Measurements from ENCODE around the gene GPR17.

Gene GPR17

GRCh38 chr2:127640082-127641072, 5.6 kb upstream of the GPR17 start:
- Histone ChIP-seq H3K9me3 (ENCODE audit: control insufficient read depth in 1 of 2, low read length in 2 of 2) (no peaks in the 10 kb centered on the region), H3K4me1 (ENCODE audit: control insufficient read depth in 1 of 2, insufficient read depth in 2 of 2, low read length in 2 of 2) (peaks cover 5 to 60% of the 10 kb centered on the region in 2 donors), H3K27ac (ENCODE audit: low read length) (no peak overlapping the region), H3K36me3 (ENCODE audit: control insufficient read depth in 1 of 2, insufficient read depth in 2 of 2, low read length in 2 of 2) (peaks cover 4 to 27% of the 10 kb centered on the region in 2 donors), H3K4me3 (ENCODE audit: low read depth in 1 of 2, low read length in 2 of 2) (no peak overlapping the region), H3K27me3 (ENCODE audit: low read depth, low read length) (no peaks in the 10 kb centered on the region)

- Histone ChIP-seq H3K27ac (ENCODE audit: low read length) (no peak overlapping the region), H3K9me3 (ENCODE audit: control insufficient read depth in 1 of 2, low read length in 2 of 2) (no peaks in the 10 kb centered on the region), H3K27me3 (ENCODE audit: low read depth, low read length) (no peaks in the 10 kb centered on the region), H3K36me3 (ENCODE audit: control insufficient read depth in 1 of 2, insufficient read depth in 2 of 2, low read length in 2 of 2) (peaks cover 4 to 27% of the 10 kb centered on the region in 2 donors), H3K4me1 (ENCODE audit: control insufficient read depth in 1 of 2, insufficient read depth in 2 of 2, low read length in 2 of 2) (peaks cover 5 to 63% of the 10 kb centered on the region in 2 donors), H3K4me3 (ENCODE audit: low read depth in 1 of 2, low read length in 2 of 2) (no peak overlapping the region)
Measured at GRCh38 chr2:127641133-127641532, 4.8 kb upstream of the GPR17 start.

GRCh38 chr2:127641846-127642507, 4.0 kb upstream of the GPR17 start:
- no peak overlapping the region for H3K4me3 ChIP-seq (ENCODE audit: low read depth in 1 of 2, low read length in 2 of 2)
- H3K36me3 ChIP-seq (ENCODE audit: control insufficient read depth in 1 of 2, insufficient read depth in 2 of 2, low read length in 2 of 2), result peaks cover 4 to 27% of the 10 kb centered on the region in 2 donors
- H3K9me3 ChIP-seq (ENCODE audit: control insufficient read depth in 1 of 2, low read length in 2 of 2), result no peaks in the 10 kb centered on the region
- H3K27ac ChIP-seq (ENCODE audit: low read length), result no peak overlapping the region
- no peaks in the 10 kb centered on the region for H3K27me3 ChIP-seq (ENCODE audit: low read depth, low read length)
- H3K4me1 ChIP-seq (ENCODE audit: control insufficient read depth in 1 of 2, insufficient read depth in 2 of 2, low read length in 2 of 2), result peaks cover 5 to 69% of the 10 kb centered on the region in 2 donors

GRCh38 chr2:127642706-127643438, 3.1 kb upstream of the GPR17 start:
- H3K9me3 ChIP-seq (ENCODE audit: control insufficient read depth in 1 of 2, low read length in 2 of 2), result no peaks in the 10 kb centered on the region
- H3K36me3 ChIP-seq (ENCODE audit: control insufficient read depth in 1 of 2, insufficient read depth in 2 of 2, low read length in 2 of 2), result peaks cover 4 to 27% of the 10 kb centered on the region in 2 donors
- no peaks in the 10 kb centered on the region for H3K27me3 ChIP-seq (ENCODE audit: low read depth, low read length)
- H3K4me1 ChIP-seq (ENCODE audit: control insufficient read depth in 1 of 2, insufficient read depth in 2 of 2, low read length in 2 of 2), result peaks cover 2 to 69% of the 10 kb centered on the region in 2 donors
- no peak overlapping the region for H3K4me3 ChIP-seq (ENCODE audit: low read depth in 1 of 2, low read length in 2 of 2)
- H3K27ac ChIP-seq (ENCODE audit: low read length), result no peak overlapping the region

- Histone ChIP-seq H3K36me3 (ENCODE audit: control insufficient read depth in 1 of 2, insufficient read depth in 2 of 2, low read length in 2 of 2) (peaks cover 4 to 26% of the 10 kb centered on the region in 2 donors), H3K4me1 (ENCODE audit: control insufficient read depth in 1 of 2, insufficient read depth in 2 of 2, low read length in 2 of 2) (peaks cover 0 to 69% of the 10 kb centered on the region in 2 donors), H3K9me3 (ENCODE audit: control insufficient read depth in 1 of 2, low read length in 2 of 2) (no peaks in the 10 kb centered on the region), H3K4me3 (ENCODE audit: low read depth in 1 of 2, low read length in 2 of 2) (no peak overlapping the region), H3K27me3 (ENCODE audit: low read depth, low read length) (no peaks in the 10 kb centered on the region), H3K27ac (ENCODE audit: low read length) (no peak overlapping the region)
Measured at GRCh38 chr2:127643439-127644065, 2.4 kb upstream of the GPR17 start.

- no peaks in the 10 kb centered on the region for H3K9me3 ChIP-seq (ENCODE audit: control insufficient read depth in 1 of 2, low read length in 2 of 2)
- H3K27ac ChIP-seq (ENCODE audit: low read length), result no peak overlapping the region
- peaks cover 4 to 18% of the 10 kb centered on the region in 2 donors for H3K36me3 ChIP-seq (ENCODE audit: control insufficient read depth in 1 of 2, insufficient read depth in 2 of 2, low read length in 2 of 2)
- no peak overlapping the region for H3K4me3 ChIP-seq (ENCODE audit: low read depth in 1 of 2, low read length in 2 of 2)
- peaks cover 1 to 70% of the 10 kb centered on the region in 2 donors for H3K4me1 ChIP-seq (ENCODE audit: control insufficient read depth in 1 of 2, insufficient read depth in 2 of 2, low read length in 2 of 2)
- H3K27me3 ChIP-seq (ENCODE audit: low read depth, low read length), result no peaks in the 10 kb centered on the region
Measured at GRCh38 chr2:127644066-127645025, 1.6 kb upstream of the GPR17 start.

GRCh38 chr2:127645026-127645394, 943 bp upstream of the GPR17 start:
- no peak overlapping the region for H3K27ac ChIP-seq (ENCODE audit: low read length)

GRCh38 chr2:127646487-127647241, 711 bp downstream of the GPR17 start:
- Histone ChIP-seq H3K4me1 (ENCODE audit: control insufficient read depth in 1 of 2, insufficient read depth in 2 of 2, low read length in 2 of 2) (peaks cover 9 to 85% of the 10 kb centered on the region in 2 donors), H3K27me3 (ENCODE audit: low read depth, low read length) (no peaks in the 10 kb centered on the region), H3K9me3 (ENCODE audit: control insufficient read depth in 1 of 2, low read length in 2 of 2) (no peaks in the 10 kb centered on the region), H3K4me3 (ENCODE audit: low read depth in 1 of 2, low read length in 2 of 2) (no peak overlapping the region), H3K36me3 (ENCODE audit: control insufficient read depth in 1 of 2, insufficient read depth in 2 of 2, low read length in 2 of 2) (peaks cover 0 to 3% of the 10 kb centered on the region in 2 donors), H3K27ac (ENCODE audit: low read length) (no peak overlapping the region)

More at GRCh38 chr2:127645026-127645394, 943 bp upstream of the GPR17 start:
- Histone ChIP-seq H3K36me3 (ENCODE audit: control insufficient read depth in 1 of 2, insufficient read depth in 2 of 2, low read length in 2 of 2) (peaks cover 0 to 11% of the 10 kb centered on the region in 2 donors), H3K4me1 (ENCODE audit: control insufficient read depth in 1 of 2, insufficient read depth in 2 of 2, low read length in 2 of 2) (peaks cover 7 to 76% of the 10 kb centered on the region in 2 donors), H3K9me3 (ENCODE audit: control insufficient read depth in 1 of 2, low read length in 2 of 2) (no peaks in the 10 kb centered on the region), H3K4me3 (ENCODE audit: low read depth in 1 of 2, low read length in 2 of 2) (no peak overlapping the region), H3K27me3 (ENCODE audit: low read depth, low read length) (no peaks in the 10 kb centered on the region)

GRCh38 chr2:127647242-127648190, 1.6 kb downstream of the GPR17 start:
- Histone ChIP-seq H3K4me3 (ENCODE audit: low read depth in 1 of 2, low read length in 2 of 2) (no peak overlapping the region), H3K27me3 (ENCODE audit: low read depth, low read length) (no peaks in the 10 kb centered on the region), H3K27ac (ENCODE audit: low read length) (no peak overlapping the region), H3K4me1 (ENCODE audit: control insufficient read depth in 1 of 2, insufficient read depth in 2 of 2, low read length in 2 of 2) (peaks cover 14 to 93% of the 10 kb centered on the region in 2 donors), H3K36me3 (ENCODE audit: control insufficient read depth in 1 of 2, insufficient read depth in 2 of 2, low read length in 2 of 2) (peaks cover 0 to 2% of the 10 kb centered on the region in 2 donors), H3K9me3 (ENCODE audit: control insufficient read depth in 1 of 2, low read length in 2 of 2) (no peaks in the 10 kb centered on the region)
